H9 (cell line): ENCODE results near the gene VEGFC. TPM values are rescaled to one million over a fixed set of nuclear protein-coding genes. Genes with fewer than 3 reads are reported as not detected.

Source experiments
- DNase-seq: peaks from one replicate; pipeline ENCODE4 v3.0.0-alpha.2; 2017
- H2AFZ ChIP-seq: one replicate; pipeline ENCODE4 v1.6.1; 2013; ENCODE audit warnings: mild to moderate bottlenecking, low read length, control low read depth, moderate library complexity
- H2AK5ac ChIP-seq: 2 replicates; pipeline ENCODE4 v1.6.1; 2013; ENCODE audit warnings: low read length, control low read depth, mixed read lengths; ENCODE audit not compliant: insufficient read length
- H2BK120ac ChIP-seq: one replicate; pipeline ENCODE4 v1.6.1; 2013; ENCODE audit warnings: low read depth, mild to moderate bottlenecking, low read length, control low read depth, inconsistent platforms; ENCODE audit not compliant: poor library complexity, severe bottlenecking
- H2BK12ac ChIP-seq: 2 replicates; pipeline ENCODE4 v1.6.1; 2013; ENCODE audit warnings: low read length, control low read depth, mixed read lengths, low read depth; ENCODE audit not compliant: insufficient read length
- H2BK15ac ChIP-seq: 2 replicates; pipeline ENCODE4 v1.6.1; 2013; ENCODE audit warnings: low read depth, low read length, control low read depth
- H2BK20ac ChIP-seq: one replicate; pipeline ENCODE4 v1.6.1; 2013; ENCODE audit warnings: low read depth, mild to moderate bottlenecking, low read length, control low read depth, inconsistent platforms; ENCODE audit not compliant: poor library complexity, severe bottlenecking
- H2BK5ac ChIP-seq: 2 replicates; pipeline ENCODE4 v1.6.1; 2013; ENCODE audit warnings: low read length, control low read depth, mixed read lengths; ENCODE audit not compliant: insufficient read length
- H3K14ac ChIP-seq: 2 replicates; pipeline ENCODE4 v1.6.1; 2013; ENCODE audit warnings: low read length, control low read depth; ENCODE audit not compliant: insufficient read depth
- H3K18ac ChIP-seq: 2 replicates; pipeline ENCODE4 v1.6.1; 2013; ENCODE audit warnings: low read depth, mild to moderate bottlenecking, mixed read lengths, low read length, control low read depth; ENCODE audit not compliant: insufficient read length
- H3K23ac ChIP-seq: 2 replicates; pipeline ENCODE4 v1.6.1; 2013; ENCODE audit warnings: low read length, control low read depth, mixed read lengths, low read depth; ENCODE audit not compliant: insufficient read length
- H3K23me2 ChIP-seq: 2 replicates; pipeline ENCODE4 v1.6.1; 2013; ENCODE audit warnings: low read depth, mild to moderate bottlenecking, mixed read lengths, low read length, control low read depth; ENCODE audit not compliant: insufficient read length, poor library complexity, severe bottlenecking
- H3K27ac ChIP-seq: 2 replicates; pipeline ENCODE4 v1.5.1; 2013; ENCODE audit warnings: low read length, control low read depth, mixed read lengths, low read depth; ENCODE audit not compliant: insufficient read length
- H3K27me3 ChIP-seq: 2 replicates; pipeline ENCODE4 v1.6.1; 2013; ENCODE audit warnings: low read length, control low read depth, inconsistent platforms; ENCODE audit not compliant: insufficient read depth
- H3K4ac ChIP-seq: 2 replicates; pipeline ENCODE4 v1.6.1; 2013; ENCODE audit warnings: low read depth, mild to moderate bottlenecking, control low read depth, inconsistent platforms, low read length, moderate library complexity
- H3K4me1 ChIP-seq: 2 replicates; pipeline ENCODE4 v1.6.1; 2013; ENCODE audit warnings: low read length, control low read depth, inconsistent platforms; ENCODE audit not compliant: insufficient read depth
- H3K4me2 ChIP-seq: 2 replicates; pipeline ENCODE4 v1.6.1; 2013; ENCODE audit warnings: low read length, control low read depth, mixed read lengths; ENCODE audit not compliant: insufficient read length, insufficient read depth
- H3K56ac ChIP-seq: 2 replicates; pipeline ENCODE4 v1.6.1; 2013; ENCODE audit warnings: low read depth, mild to moderate bottlenecking, mixed read lengths, low read length, control low read depth; ENCODE audit not compliant: insufficient read length
- H3K79me1 ChIP-seq: 2 replicates; pipeline ENCODE4 v1.6.1; 2013; ENCODE audit warnings: low read depth, mild to moderate bottlenecking, moderate library complexity, low read length, control low read depth, inconsistent platforms; ENCODE audit not compliant: insufficient read depth, poor library complexity, severe bottlenecking
- H3K79me2 ChIP-seq: 2 replicates; pipeline ENCODE4 v1.6.1; 2013; ENCODE audit warnings: low read length, control low read depth, inconsistent platforms; ENCODE audit not compliant: insufficient read depth
- H3K9ac ChIP-seq: 2 replicates; pipeline ENCODE4 v1.6.1; 2013; ENCODE audit warnings: low read length, control low read depth, mixed read lengths; ENCODE audit not compliant: insufficient read length; ENCODE audit errors: extremely low read depth
- H3K9me3 ChIP-seq: one replicate; pipeline ENCODE4 v1.6.1; 2013; ENCODE audit warnings: low read depth, low read length, inconsistent platforms; ENCODE audit not compliant: control insufficient read depth
- H3T11ph ChIP-seq: one replicate; pipeline ENCODE4 v1.6.1; 2013; ENCODE audit warnings: mild to moderate bottlenecking, low read length, control low read depth, inconsistent platforms
- H4K20me1 ChIP-seq: one replicate; pipeline ENCODE4 v1.6.1; 2013; ENCODE audit not compliant: control insufficient read depth, insufficient read length, insufficient read depth
- H4K5ac ChIP-seq: 2 replicates; pipeline ENCODE4 v1.6.1; 2013; ENCODE audit warnings: low read depth, mild to moderate bottlenecking, mixed read lengths, low read length, control low read depth; ENCODE audit not compliant: insufficient read length
- H4K8ac ChIP-seq: replicated peaks from 2 replicates; pipeline ENCODE4 v1.6.1; 2013; ENCODE audit warnings: low read length, control low read depth, mixed read lengths, low read depth; ENCODE audit not compliant: insufficient read length
- H4K91ac ChIP-seq: 2 replicates; pipeline ENCODE4 v1.6.1; 2013; ENCODE audit warnings: low read depth, mild to moderate bottlenecking, moderate library complexity, mixed read lengths, low read length, control low read depth; ENCODE audit not compliant: insufficient read length
- H3K27ac Mint-ChIP-seq, 3 experiments: 2 replicates in 2 of 3; 3 replicates in 1 of 3; pipeline ENCODE4 v1.8.0; 2020 to 2021; ENCODE audit warnings: mixed read lengths in 3 of 3, mild to moderate bottlenecking in 1 of 3, moderate library complexity in 1 of 3
- H3K27me3 Mint-ChIP-seq: 2 replicates; pipeline ENCODE4 v1.8.0; 2021; ENCODE audit warnings: low read depth, mild to moderate bottlenecking, moderate library complexity, mixed read lengths
- H3K36me3 Mint-ChIP-seq, 3 experiments: 2 replicates in 2 of 3; 3 replicates in 1 of 3; pipeline ENCODE4 v1.8.0; 2020 to 2021; ENCODE audit warnings: low read depth in 3 of 3, mixed read lengths in 3 of 3; ENCODE audit not compliant: insufficient read depth in 1 of 3
- H3K4me1 Mint-ChIP-seq, 2 experiments: 2 replicates each; pipeline ENCODE4 v1.8.0; 2020; ENCODE audit warnings: mixed read lengths in 2 of 2
- H3K4me3 Mint-ChIP-seq, 2 experiments: 2 replicates in 1 of 2; 3 replicates in 1 of 2; pipeline ENCODE4 v1.8.0; 2020 to 2021; ENCODE audit warnings: mild to moderate bottlenecking in 2 of 2, mixed read lengths in 2 of 2, moderate library complexity in 1 of 2
- H3K9me3 Mint-ChIP-seq, 2 experiments: 2 replicates in 1 of 2; 3 replicates in 1 of 2; pipeline ENCODE4 v1.8.0; 2020; ENCODE audit warnings: mild to moderate bottlenecking in 2 of 2, mixed read lengths in 2 of 2, moderate library complexity in 1 of 2
- CTCF ChIP-seq: fragments of 200-600 bp; sonication (generic); conservative IDR thresholded peaks from 3 replicates; pipeline ENCODE4 v1.8.0; 2021; ENCODE audit warnings: antibody characterized with exemption, mild to moderate bottlenecking
- WGBS: extraction: QIAGEN DNeasy Blood & Tissue Kit; methylation state at CpG from one replicate; pipeline ENCODE4 v1.1.7; 2013; ENCODE audit warnings: missing lambda C conversion rate, low lambda C conversion rate, mixed read lengths; ENCODE audit not compliant: insufficient read length; ENCODE audit errors: extremely low coverage; 5-methylcytosine and 5-hydroxymethylcytosine counted together
- total RNA-seq: library from RNA; stranded (reverse); gene quantifications from 2 replicates; pipeline ENCODE4 v1.2.1, GENCODE V29; 2021

The VEGFC gene
- total RNA-seq, 1 experiment from 2014 or later = 0.46 TPM

- no peaks in the 10 kb centered on the region for H3K79me2 ChIP-seq
Measured at GRCh38 chr4:176790398-176790797, 2.3 kb downstream of the VEGFC start.

More at GRCh38 chr4:176790398-176790797, 2.3 kb downstream of the VEGFC start:
- no peak overlapping the region for H3K23ac ChIP-seq
- H3K4me1 Mint-ChIP-seq = peaks cover 8 to 11% of the 10 kb centered on the region in 2 experiments; a peak in 3 of 4 replicates
- no peak for TF ChIP-seq CTCF
- H3K4ac ChIP-seq = no peak overlapping the region
- DNase-seq = no peak
- no peak overlapping the region for H3K56ac ChIP-seq
- no peaks in the 10 kb centered on the region for H3K79me1 ChIP-seq
- no peak overlapping the region for H2AK5ac ChIP-seq
- H4K20me1 ChIP-seq = no peaks in the 10 kb centered on the region
- no peak overlapping the region for H2AFZ ChIP-seq
- H4K8ac ChIP-seq = no peak overlapping the region
- no peak overlapping the region for H3K4me3 Mint-ChIP-seq
- H3K27me3 Mint-ChIP-seq = peaks cover 41% of the 10 kb centered on the region
- H3K36me3 Mint-ChIP-seq = no peaks in the 10 kb centered on the region
- H4K5ac ChIP-seq = no peak overlapping the region
- 100% methylated on average over 1 of the region's 4 CpGs for WGBS
- H2BK12ac ChIP-seq = no peak overlapping the region
- no peak overlapping the region for H3T11ph ChIP-seq
- peaks cover 2% of the 10 kb centered on the region; the same call in 1 of the 2 replicates for H3K27me3 ChIP-seq
- H2BK20ac ChIP-seq = no peak overlapping the region
- no peaks in the 10 kb centered on the region for H3K9me3 ChIP-seq
- H3K14ac ChIP-seq = no peak overlapping the region
- H3K23me2 ChIP-seq = peaks cover 5% of the 10 kb centered on the region
- H4K91ac ChIP-seq = no peak overlapping the region
- no peak overlapping the region for H2BK120ac ChIP-seq
- no peak overlapping the region for H2BK15ac ChIP-seq
- no peak overlapping the region for H3K4me2 ChIP-seq
- no peaks in the 10 kb centered on the region for H3K4me1 ChIP-seq
- no peak overlapping the region for H2BK5ac ChIP-seq
- no peak overlapping the region for H3K9ac ChIP-seq
- no peak overlapping the region for H3K27ac ChIP-seq
- H3K27ac Mint-ChIP-seq = no peak overlapping the region
- no peak overlapping the region for H3K18ac ChIP-seq
- H3K9me3 Mint-ChIP-seq = no peaks in the 10 kb centered on the region
